ENCODE results near the gene TCF20. TPM values are rescaled to one million over a fixed set of nuclear protein-coding genes. Genes with fewer than 3 reads are reported as not detected.
A peak's percentile ranks its signal among the peaks of the same experiment; 100 is the strongest.

The TCF20 gene
- total RNA-seq, 1 donor from 2014 or later: 52.0 TPM

- ChIA-PET CTCF (no interaction called here), POLR2A (interaction anchor here (0.9 to 1.0 kb wide), 2 partner anchors 22 to 221 kb away, joined by 3 read pairs; partner anchors contain the start of gene SMDT1)
- DNase-seq (peak; percentile 46), ATAC-seq (ENCODE audit: low read depth) (peak; percentile 94)
- H3K27ac Mint-ChIP-seq: peak overlapping the region; percentile 88
- H3K27me3 Mint-ChIP-seq: peaks cover 3% of the 10 kb centered on the region
- intact Hi-C loops (cut with micrococcal nuclease): loop anchor here (1.0 kb wide), 1 partner anchor 31 kb away; no protein-coding TSS in a partner anchor
- no peaks in the 10 kb centered on the region for H3K36me3 Mint-ChIP-seq (ENCODE audit: low read depth)
- H3K4me1 Mint-ChIP-seq: peaks cover 53% of the 10 kb centered on the region
- H3K4me3 Mint-ChIP-seq: peak overlapping the region; percentile 81
- H3K9me3 Mint-ChIP-seq: no peaks in the 10 kb centered on the region
- no peak for TF ChIP-seq CTCF (IDR thresholded peaks at IDR 0.05)
Observed at GRCh38 chr22:42300259-42301076, 30.0 kb upstream of the TCF20 start.

- no peak for DNase-seq
- ATAC-seq (ENCODE audit: low read depth): no peak
- Mint-ChIP-seq H3K4me1 (peaks cover 57% of the 10 kb centered on the region), H3K4me3 (peak overlapping the region; percentile 81), H3K27ac (peak overlapping the region; percentile 88), H3K36me3 (ENCODE audit: low read depth) (no peaks in the 10 kb centered on the region), H3K9me3 (no peaks in the 10 kb centered on the region), H3K27me3 (no peaks in the 10 kb centered on the region)
- ChIA-PET POLR2A (interaction anchor here (0.5 to 0.9 kb wide), 2 partner anchors 22 to 274 kb away, joined by 3 to 6 read pairs; no protein-coding TSS in a partner anchor), CTCF (no interaction called here)
- no peak for TF ChIP-seq CTCF (IDR thresholded peaks at IDR 0.05)
- intact Hi-C loops (cut with micrococcal nuclease): loop anchor here (1.0 kb wide), 1 partner anchor 30 kb away; no protein-coding TSS in a partner anchor
Observed at GRCh38 chr22:42299586-42300258, 29.3 kb upstream of the TCF20 start.

- Mint-ChIP-seq H3K36me3 (ENCODE audit: low read depth) (no peaks in the 10 kb centered on the region), H3K27ac (no peak overlapping the region), H3K4me1 (peaks cover 66% of the 10 kb centered on the region), H3K4me3 (peak overlapping the region; percentile 81), H3K9me3 (no peaks in the 10 kb centered on the region), H3K27me3 (no peaks in the 10 kb centered on the region)
- no peak for TF ChIP-seq CTCF (IDR thresholded peaks at IDR 0.05)
- ATAC-seq (ENCODE audit: low read depth) (no peak), DNase-seq (no peak)
- CTCF ChIA-PET: no interaction called here
- POLR2A ChIA-PET: no interaction called here
- intact Hi-C loops (cut with micrococcal nuclease): no loop called here
Observed at GRCh38 chr22:42298746-42299145, 28.3 kb upstream of the TCF20 start.

GRCh38 chr22:42297778-42298177 is 27.3 kb upstream of the TCF20 start:
- Mint-ChIP-seq H3K27me3 (no peaks in the 10 kb centered on the region), H3K4me3 (no peak overlapping the region), H3K36me3 (ENCODE audit: low read depth) (no peaks in the 10 kb centered on the region), H3K4me1 (peaks cover 70% of the 10 kb centered on the region), H3K9me3 (no peaks in the 10 kb centered on the region), H3K27ac (no peak overlapping the region)
- ATAC-seq (ENCODE audit: low read depth) (no peak), DNase-seq (no peak)
- intact Hi-C loops (cut with micrococcal nuclease): no loop called here
- CTCF ChIA-PET: no interaction called here
- no peak for TF ChIP-seq CTCF (IDR thresholded peaks at IDR 0.05)
- POLR2A ChIA-PET: no interaction called here

GRCh38 chr22:42296883-42297282 is 26.4 kb upstream of the TCF20 start:
- TF ChIP-seq CTCF (IDR thresholded peaks at IDR 0.05): no peak
- no peaks in the 10 kb centered on the region for H3K27me3 Mint-ChIP-seq
- H3K36me3 Mint-ChIP-seq (ENCODE audit: low read depth): no peaks in the 10 kb centered on the region
- H3K27ac Mint-ChIP-seq: no peak overlapping the region
- DNase-seq: no peak
- no peak overlapping the region for H3K4me3 Mint-ChIP-seq
- no peak for ATAC-seq (ENCODE audit: low read depth)
- intact Hi-C loops (cut with micrococcal nuclease): no loop called here
- peaks cover 70% of the 10 kb centered on the region for H3K4me1 Mint-ChIP-seq
- POLR2A ChIA-PET: interaction anchor here (0.6 kb wide), 1 partner anchor 217 kb away, joined by 3 read pairs; the partner anchor contains the start of gene SMDT1
- CTCF ChIA-PET: no interaction called here
- no peaks in the 10 kb centered on the region for H3K9me3 Mint-ChIP-seq

All from activated B cell treated with CpG ODN at 0.5 μM for 24 hours (primary cell).